GM18508 (cell line): ENCODE measurements around the gene GRAMD4.

Experiments
- ATAC-seq: cut with Tn5 transposase; IDR thresholded peaks from one replicate; pipeline ENCODE4 v1.9.1; 2021; ENCODE audit warnings: moderate number of reproducible peaks; ENCODE audit not compliant: insufficient read depth, unreplicated experiment

GRAMD4 gene

GRCh38 chr22:46595545-46595944 lies 24.6 kb upstream of the GRAMD4 start:
- no peak for ATAC-seq

- no peak for ATAC-seq
These were observed 24.1 kb upstream of the GRAMD4 start for GRCh38 chr22:46596032-46596441.

GRCh38 chr22:46596819-46597218 lies 23.4 kb upstream of the GRAMD4 start:
- no peak for ATAC-seq

- no peak for ATAC-seq
These were observed 22.0 kb upstream of the GRAMD4 start for GRCh38 chr22:46598224-46598623.

GRCh38 chr22:46598737-46599424 lies 21.3 kb upstream of the GRAMD4 start:
- ATAC-seq: no peak

- no peak for ATAC-seq
These were observed 19.9 kb upstream of the GRAMD4 start for GRCh38 chr22:46600273-46600796.

GRCh38 chr22:46602025-46602424 lies 18.2 kb upstream of the GRAMD4 start:
- no peak for ATAC-seq

- ATAC-seq: no peak
These were observed 15.9 kb upstream of the GRAMD4 start for GRCh38 chr22:46604306-46604690.

GRCh38 chr22:46605117-46605516 lies 15.1 kb upstream of the GRAMD4 start:
- ATAC-seq: no peak

GRCh38 chr22:46606886-46607285 lies 13.3 kb upstream of the GRAMD4 start:
- ATAC-seq: no peak

GRCh38 chr22:46607483-46608114 lies 12.6 kb upstream of the GRAMD4 start:
- ATAC-seq: no peak

GRCh38 chr22:46609175-46609690 lies 11.0 kb upstream of the GRAMD4 start:
- no peak for ATAC-seq

- ATAC-seq: no peak
These were observed 10.4 kb upstream of the GRAMD4 start for GRCh38 chr22:46609724-46610201.

- ATAC-seq: no peak
These were observed 9.8 kb upstream of the GRAMD4 start for GRCh38 chr22:46610356-46610755.

GRCh38 chr22:46611189-46611588 lies 9.0 kb upstream of the GRAMD4 start:
- no peak for ATAC-seq

GRCh38 chr22:46612341-46612903 lies 7.8 kb upstream of the GRAMD4 start:
- no peak for ATAC-seq

- no peak for ATAC-seq
These were observed 7.1 kb upstream of the GRAMD4 start for GRCh38 chr22:46612904-46613605.

GRCh38 chr22:46613606-46614021 lies 6.6 kb upstream of the GRAMD4 start:
- no peak for ATAC-seq

- ATAC-seq: no peak
These were observed 5.9 kb upstream of the GRAMD4 start for GRCh38 chr22:46614025-46614931.
